ENCODE measurements around the gene ZNF777.

The ZNF777 gene

DNA sequence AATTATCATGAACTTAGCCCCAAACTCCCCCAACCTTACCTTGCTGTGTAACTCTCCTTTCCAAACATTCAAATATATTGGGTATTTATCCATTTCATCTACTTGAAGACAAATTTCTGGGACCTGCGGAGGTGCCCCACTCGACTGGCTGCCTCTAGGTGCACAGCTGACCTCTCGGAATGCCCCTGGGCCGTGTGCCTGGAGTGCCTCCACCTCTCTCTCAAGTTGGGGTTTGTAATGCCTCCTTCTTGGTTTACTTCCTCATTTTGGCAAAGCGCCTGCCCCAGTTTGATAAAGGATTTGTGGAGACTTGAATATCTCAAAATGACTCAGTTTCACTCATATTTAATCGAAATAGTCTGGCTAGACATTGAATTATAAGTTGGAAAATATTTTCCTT lies 16.6 kb downstream of the ZNF777 start:
- no peak for DNase-seq
- TF ChIP-seq CTCF (IDR thresholded peaks at IDR 0.05; ENCODE audit: low read depth, low read length): no peak
- H3K36me3 ChIP-seq: peaks cover 5% of the 10 kb centered on the region; the same call in 1 of the 2 replicates
- H3K27me3 ChIP-seq (ENCODE audit: insufficient read depth, low read depth, severe bottlenecking): no peaks in the 10 kb centered on the region
- H3K4me3 ChIP-seq (ENCODE audit: low read depth, low read length): no peak overlapping the region
- H3K9me3 ChIP-seq (ENCODE audit: severe bottlenecking): no peaks in the 10 kb centered on the region
- no peak overlapping the region for H3K27ac ChIP-seq

DNA sequence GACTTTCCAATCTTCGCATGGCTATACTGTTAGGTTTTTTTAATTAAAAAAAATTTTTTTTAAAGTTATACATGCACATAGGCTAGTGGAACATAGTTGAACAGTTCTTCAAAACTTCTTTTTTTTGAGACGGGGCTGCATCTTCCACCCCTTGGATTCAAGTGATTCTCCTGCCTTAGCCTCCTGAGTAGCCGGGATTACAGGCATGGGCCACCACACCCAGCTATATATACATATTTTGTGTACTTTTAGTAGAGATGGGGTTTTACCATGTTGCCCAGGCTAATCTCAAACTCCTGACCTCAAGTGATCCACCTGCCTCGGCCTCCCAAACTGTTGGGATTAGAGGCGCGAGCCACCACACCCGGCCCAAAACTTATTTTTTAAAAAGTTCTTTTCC lies 17.3 kb downstream of the ZNF777 start:
- Histone ChIP-seq H3K36me3 (peaks cover 5% of the 10 kb centered on the region; the same call in 1 of the 2 replicates), H3K4me3 (ENCODE audit: low read depth, low read length) (no peak overlapping the region), H3K9me3 (ENCODE audit: severe bottlenecking) (no peaks in the 10 kb centered on the region), H3K27me3 (ENCODE audit: insufficient read depth, low read depth, severe bottlenecking) (no peaks in the 10 kb centered on the region), H3K27ac (no peak overlapping the region)
- no peak for DNase-seq
- no peak for TF ChIP-seq CTCF (IDR thresholded peaks at IDR 0.05; ENCODE audit: low read depth, low read length)

DNA sequence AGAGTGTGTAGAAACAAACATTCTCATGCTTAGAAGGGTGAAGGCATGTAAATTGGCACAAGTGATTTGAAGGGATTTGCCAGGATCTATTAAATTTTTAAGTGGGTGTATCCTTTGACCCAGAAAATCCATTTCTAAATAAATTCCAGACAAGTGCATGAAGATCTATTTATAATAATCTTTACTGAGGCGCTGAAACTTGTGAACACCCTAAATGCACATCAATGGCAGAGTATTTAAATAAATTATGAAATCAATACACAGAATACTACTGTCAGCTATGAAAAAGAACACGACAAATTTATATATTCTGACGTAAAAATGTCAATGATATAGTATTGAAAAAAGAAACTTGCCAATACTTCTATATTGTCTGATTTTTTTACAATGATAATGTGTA lies 17.9 kb downstream of the ZNF777 start:
- Histone ChIP-seq H3K27ac (no peak overlapping the region), H3K36me3 (peaks cover 5% of the 10 kb centered on the region; the same call in 1 of the 2 replicates), H3K9me3 (ENCODE audit: severe bottlenecking) (no peaks in the 10 kb centered on the region), H3K27me3 (ENCODE audit: insufficient read depth, low read depth, severe bottlenecking) (no peaks in the 10 kb centered on the region), H3K4me3 (ENCODE audit: low read depth, low read length) (no peak overlapping the region)
- no peak for DNase-seq
- TF ChIP-seq CTCF (IDR thresholded peaks at IDR 0.05; ENCODE audit: low read depth, low read length): no peak

DNA sequence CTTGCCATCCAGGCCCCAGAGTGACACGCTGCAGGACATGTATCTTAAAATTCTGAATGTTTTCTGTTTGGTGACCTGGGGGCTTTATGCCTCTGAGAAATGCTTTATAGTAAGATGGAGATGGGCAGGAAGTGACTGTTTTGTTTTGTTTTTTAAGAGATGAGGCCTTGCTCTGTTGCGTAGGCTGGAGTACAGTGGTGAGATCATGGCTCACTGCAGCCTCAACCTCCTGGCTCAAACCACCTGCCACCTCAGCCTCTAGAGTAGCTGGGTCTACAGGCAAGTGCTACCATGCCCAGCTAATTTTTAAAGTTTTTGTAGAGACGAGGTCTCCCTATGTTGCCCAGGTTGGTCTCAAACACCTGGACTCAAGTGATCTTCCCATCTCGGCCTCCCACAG lies 20.6 kb downstream of the ZNF777 start:
- H3K36me3 ChIP-seq: peaks cover 7% of the 10 kb centered on the region; the same call in 1 of the 2 replicates
- no peaks in the 10 kb centered on the region for H3K27me3 ChIP-seq (ENCODE audit: insufficient read depth, low read depth, severe bottlenecking)
- no peak overlapping the region for H3K4me3 ChIP-seq (ENCODE audit: low read depth, low read length)
- no peak for TF ChIP-seq CTCF (IDR thresholded peaks at IDR 0.05; ENCODE audit: low read depth, low read length)
- H3K27ac ChIP-seq: no peak overlapping the region
- no peaks in the 10 kb centered on the region for H3K9me3 ChIP-seq (ENCODE audit: severe bottlenecking)
- DNase-seq: no peak

- H3K4me3 ChIP-seq (ENCODE audit: low read depth, low read length): no peak overlapping the region
- DNase-seq: no peak
- TF ChIP-seq CTCF (IDR thresholded peaks at IDR 0.05; ENCODE audit: low read depth, low read length): no peak
- peaks cover 15% of the 10 kb centered on the region for H3K36me3 ChIP-seq
- H3K9me3 ChIP-seq (ENCODE audit: severe bottlenecking): no peaks in the 10 kb centered on the region
- no peaks in the 10 kb centered on the region for H3K27me3 ChIP-seq (ENCODE audit: insufficient read depth, low read depth, severe bottlenecking)
- no peak overlapping the region for H3K27ac ChIP-seq
These were observed 24.5 kb downstream of the ZNF777 start for GRCh38 chr7:149436358-149436757.

DNA sequence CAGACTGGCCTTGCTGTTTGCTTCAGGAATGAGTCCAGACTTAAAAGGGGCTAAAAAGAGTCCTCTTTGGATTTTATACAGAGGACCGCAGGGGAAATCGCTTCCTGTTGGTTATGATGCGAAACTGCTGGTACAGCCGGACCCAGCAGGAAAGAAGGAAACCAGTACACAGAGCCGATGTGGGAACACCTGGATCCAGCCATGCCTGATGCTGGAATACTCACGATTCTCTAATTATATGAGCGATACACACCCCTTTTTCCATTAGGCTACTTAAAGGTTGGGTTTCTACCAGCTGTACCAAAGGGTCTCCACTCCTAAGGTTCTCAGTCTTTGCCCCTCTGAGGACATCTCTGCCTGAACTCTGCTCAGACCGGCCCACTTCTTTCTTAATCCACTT lies 27.7 kb downstream of the ZNF777 start:
- no peak for TF ChIP-seq CTCF (IDR thresholded peaks at IDR 0.05; ENCODE audit: low read depth, low read length)
- Histone ChIP-seq H3K36me3 (peaks cover 15% of the 10 kb centered on the region), H3K4me3 (ENCODE audit: low read depth, low read length) (no peak overlapping the region), H3K9me3 (ENCODE audit: severe bottlenecking) (no peaks in the 10 kb centered on the region), H3K27ac (no peak overlapping the region), H3K27me3 (ENCODE audit: insufficient read depth, low read depth, severe bottlenecking) (no peaks in the 10 kb centered on the region)
- DNase-seq: no peak

All from WERI-Rb-1 (cell line).